Stimulated activated CD4-positive, alpha-beta T cell treated with anti-CD3 and anti-CD28 coated beads, Interleukin-4, amount 100 ng/mL, for 24 hours (primary cell): ENCODE data around the gene CTBS.
"Not testable (repeated sequence)": the region's sequence is repeated elsewhere in the genome, so short reads cannot be mapped to it uniquely, and the experiment has no call there.

Experiments used
- DNase-seq: peaks from one replicate; pipeline ENCODE4 v3.0.0-alpha.2; 2020

Gene CTBS, protein sequence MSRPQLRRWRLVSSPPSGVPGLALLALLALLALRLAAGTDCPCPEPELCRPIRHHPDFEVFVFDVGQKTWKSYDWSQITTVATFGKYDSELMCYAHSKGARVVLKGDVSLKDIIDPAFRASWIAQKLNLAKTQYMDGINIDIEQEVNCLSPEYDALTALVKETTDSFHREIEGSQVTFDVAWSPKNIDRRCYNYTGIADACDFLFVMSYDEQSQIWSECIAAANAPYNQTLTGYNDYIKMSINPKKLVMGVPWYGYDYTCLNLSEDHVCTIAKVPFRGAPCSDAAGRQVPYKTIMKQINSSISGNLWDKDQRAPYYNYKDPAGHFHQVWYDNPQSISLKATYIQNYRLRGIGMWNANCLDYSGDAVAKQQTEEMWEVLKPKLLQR

DNA sequence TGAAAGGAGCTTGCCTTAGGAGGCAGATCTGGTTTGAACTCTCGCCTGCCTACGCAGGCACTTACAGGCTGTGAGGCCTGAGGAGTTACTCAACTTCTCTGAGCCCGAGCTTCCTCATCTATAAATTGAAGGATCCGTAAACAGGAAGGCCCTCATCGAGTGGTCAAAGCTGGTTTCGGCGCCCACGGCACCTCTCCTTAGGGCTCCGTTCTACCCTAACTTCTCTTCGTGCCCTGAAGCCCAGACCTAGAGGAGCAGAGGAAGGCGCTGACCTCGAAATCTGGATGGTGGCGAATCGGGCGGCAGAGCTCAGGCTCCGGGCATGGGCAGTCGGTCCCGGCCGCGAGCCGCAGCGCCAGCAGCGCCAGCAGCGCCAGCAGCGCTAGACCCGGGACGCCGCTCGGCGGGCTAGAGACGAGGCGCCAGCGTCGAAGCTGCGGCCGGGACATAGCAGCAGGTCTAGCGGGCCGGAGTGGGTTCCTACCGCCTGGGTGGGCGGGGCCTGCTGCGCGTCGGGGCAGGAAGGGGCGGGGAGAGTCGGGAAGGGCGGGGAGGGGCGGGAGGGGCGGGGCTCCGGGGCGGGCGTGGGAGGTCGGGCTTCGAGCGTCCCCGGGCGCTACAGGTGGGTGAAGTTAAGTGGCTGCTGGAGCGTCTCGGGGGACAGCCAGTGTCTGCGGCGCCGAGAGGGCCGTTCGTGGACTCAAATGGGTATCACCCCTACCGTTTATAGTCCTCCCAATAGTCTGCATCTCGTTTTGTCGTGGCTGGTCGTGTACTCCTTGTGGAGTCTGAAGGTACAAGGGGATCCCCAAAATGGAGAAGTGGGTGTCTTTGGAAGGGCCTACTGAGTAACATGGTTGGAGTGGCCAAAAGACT lies at the start of gene CTBS:
CTBS (minus strand) TSS at position 474 of the 876 bp plus-strand sequence; CDS start at position 449, 25 bp downstream.
- peak; percentile 83 for DNase-seq

DNA sequence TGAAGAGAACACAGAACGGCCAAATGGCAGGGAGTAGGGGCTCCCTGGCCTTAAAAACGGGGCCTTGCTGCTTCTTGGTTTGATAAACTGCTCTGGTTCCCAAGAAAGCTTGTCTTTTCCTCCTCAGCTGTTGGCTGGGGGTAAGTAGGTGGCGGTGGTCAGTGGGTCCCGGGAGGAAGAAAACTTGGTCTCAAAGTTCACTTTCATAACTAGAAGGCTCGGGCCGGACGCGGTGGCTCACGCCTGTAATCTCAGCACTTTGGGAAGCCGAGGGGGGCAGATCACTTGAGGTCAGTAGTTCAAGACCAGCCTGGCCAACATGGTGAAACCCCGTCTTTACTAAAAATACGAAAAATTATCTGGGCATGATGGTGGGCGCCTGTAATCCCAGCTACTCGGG lies 47.3 kb upstream of the CTBS start:
- no peak for DNase-seq

DNA sequence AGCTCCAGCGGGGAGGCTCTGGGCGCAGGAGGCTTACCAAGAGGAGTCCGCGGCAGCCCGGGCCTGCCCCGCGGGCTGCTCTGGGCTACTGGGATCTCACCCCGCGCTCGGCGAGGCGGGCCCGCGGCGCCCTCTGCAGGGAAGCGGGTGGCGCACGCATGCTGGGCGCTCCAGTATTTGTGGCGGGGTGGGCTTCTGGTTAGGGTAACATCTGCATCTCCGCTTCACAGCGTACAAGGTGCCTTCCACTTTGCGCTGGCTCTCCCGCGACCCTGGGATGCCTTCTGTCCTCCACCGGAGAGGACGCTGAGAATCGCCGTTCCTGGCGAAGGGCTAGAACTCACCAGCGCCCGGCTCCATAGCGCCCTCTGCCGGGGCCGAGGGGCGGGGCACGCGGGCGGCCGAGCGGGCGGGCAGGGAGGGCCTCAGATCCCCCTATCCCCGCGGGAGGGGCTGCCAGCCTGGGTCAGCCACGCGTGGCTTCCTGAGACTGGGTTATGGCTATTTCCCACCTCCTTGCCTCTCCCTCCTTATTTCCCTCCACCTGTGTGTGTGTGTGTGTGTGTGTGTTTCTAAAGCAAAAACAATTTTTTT lies 46.6 kb upstream of the CTBS start:
- peak; percentile 76 for DNase-seq

DNA sequence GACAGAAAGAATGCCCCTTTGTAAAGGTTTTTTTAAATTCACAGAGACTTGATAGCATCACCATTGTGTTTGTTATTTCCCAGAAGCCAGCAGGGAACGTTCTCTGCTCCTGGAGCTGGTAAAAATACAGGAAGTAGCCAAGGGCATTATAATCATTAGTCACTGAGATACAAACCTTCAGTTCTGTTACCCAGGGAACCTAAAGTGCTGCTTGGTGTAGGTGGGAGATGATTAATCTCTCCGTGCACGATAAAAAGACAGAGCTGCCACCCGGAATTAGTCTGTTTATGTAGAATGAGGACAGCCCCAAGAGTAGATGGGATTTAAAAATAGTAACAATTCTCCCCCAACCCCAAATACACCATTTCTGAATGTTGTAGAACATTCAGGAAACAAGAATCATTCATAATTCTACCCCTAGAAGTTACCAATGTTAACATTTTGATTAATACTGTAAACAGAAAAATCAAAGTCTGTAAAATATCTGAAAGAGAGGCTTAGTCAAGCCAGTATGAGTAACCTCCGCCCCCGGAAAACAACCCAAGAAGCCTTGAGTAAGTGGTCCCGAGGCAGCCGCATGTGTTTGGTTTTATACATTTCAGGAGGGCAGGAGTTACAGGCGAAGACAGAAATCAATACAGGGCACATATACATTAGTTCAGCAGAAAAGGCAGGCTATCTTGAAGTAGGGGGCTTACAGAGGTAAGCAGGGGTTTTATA lies 45.3 kb upstream of the CTBS start:
- DNase-seq = peak; percentile 77

DNA sequence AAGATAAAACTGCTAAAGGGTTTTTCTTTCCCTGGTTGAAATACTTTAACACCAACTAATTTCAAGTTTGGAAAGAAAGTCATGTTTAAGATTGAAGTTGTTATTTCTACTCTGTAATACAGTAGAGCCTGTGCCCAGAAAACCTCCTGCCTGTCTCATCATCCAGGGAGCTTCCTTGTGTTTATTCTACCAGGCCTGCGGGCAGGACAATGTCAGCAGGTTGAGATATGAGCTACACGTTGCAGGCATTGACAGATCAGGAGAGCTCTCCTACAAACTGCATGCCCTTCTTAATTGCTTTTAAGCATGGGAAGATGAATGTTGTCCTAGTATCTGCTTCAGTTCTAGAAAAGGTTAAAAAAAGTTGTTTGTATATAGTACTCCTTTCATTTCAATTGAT lies 43.1 kb upstream of the CTBS start:
- DNase-seq = no peak

DNA sequence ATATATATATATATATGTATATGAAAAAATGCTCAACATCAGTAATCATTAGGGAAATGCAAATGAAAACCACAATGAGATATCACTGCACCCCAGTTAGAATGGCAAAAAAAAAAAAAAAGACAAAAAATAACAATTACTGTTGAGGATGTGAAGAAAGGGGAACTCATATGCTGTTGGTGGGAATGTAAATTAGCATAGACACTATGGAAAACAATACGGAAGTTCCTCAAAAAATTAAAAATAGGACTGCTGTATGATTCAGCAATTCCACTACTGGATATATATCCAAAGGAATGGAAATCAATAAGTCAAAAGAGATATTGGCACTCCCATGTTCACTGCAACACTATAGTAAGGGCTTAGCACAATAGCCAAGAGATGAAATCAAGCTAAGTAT lies 41.5 kb upstream of the CTBS start:
- no peak for DNase-seq

DNA sequence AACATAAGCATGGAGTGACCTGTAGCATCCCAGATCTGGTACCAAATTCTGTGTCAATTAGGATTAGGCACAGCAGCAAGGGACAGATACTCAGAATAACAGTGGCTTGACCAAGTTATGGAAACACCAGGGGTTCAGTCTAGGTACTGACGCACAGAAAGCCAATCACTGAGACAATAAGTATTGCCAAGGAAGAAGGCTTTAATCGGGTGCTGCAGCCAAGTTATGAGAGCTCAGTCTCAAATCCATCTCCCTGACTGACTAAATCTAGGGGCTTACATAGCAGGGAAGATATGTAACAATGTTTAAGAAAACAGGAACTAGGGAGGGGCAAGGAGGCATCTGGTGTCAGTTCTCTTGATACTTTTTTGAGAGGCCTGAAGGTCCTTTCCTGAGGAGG lies 39.6 kb upstream of the CTBS start:
- DNase-seq = no peak

DNA sequence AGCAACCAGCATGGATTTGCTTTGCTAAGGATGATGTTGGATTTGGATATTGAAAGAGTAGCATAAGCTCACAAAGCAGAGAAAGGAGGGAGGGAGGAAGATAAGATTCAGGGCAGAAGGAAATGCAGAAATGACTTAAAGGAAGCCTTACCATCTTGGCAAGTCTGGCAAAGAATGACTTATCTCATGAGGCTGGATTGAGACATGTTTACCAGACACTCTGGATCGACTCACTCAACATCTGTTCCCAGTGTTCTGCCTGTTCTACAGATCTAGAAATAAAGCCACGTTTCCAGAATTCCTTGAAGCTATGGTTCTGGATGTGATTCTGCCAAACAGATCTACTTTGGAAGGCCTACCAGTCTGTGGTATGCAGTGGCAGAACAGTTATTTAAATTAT lies 38.8 kb upstream of the CTBS start:
- no peak for DNase-seq

DNA sequence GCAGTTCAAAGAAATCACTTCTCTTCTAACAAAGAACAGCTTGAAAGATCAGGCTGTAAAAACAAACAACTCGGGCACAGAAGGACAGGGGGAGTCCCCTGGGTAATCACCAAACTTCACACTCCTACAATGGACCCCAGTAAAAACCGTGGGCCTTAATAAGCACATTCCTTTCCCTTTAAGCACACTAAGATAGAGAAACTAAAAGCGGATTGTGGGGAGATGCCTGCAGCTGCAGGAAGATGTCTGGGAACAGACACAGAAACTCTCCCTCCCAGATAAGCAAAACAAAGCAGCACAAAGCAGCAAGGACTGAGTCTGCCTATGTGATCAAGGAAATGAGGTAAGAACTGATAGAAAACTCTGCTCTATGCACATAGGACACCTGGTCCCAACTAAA lies 37.6 kb upstream of the CTBS start:
- no peak for DNase-seq

DNA sequence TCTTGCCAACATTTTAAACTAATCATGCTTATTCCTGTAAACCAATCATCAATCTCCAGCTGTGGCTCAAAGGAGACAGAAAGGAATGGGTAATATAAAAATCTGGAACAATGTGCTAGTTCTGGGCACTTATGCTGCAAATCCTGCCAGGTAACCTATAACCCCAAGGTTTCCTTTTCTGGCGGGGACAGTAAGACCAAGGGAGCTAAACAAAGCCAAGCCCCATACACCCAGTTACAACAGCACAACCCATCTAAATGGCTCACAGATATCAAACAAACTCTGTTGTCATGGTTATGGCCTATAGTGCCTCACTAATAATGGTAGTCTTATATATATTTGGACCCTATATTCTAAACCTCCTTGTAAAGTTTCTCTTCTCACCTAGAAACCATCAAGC lies 36.9 kb upstream of the CTBS start:
- DNase-seq = no peak

DNA sequence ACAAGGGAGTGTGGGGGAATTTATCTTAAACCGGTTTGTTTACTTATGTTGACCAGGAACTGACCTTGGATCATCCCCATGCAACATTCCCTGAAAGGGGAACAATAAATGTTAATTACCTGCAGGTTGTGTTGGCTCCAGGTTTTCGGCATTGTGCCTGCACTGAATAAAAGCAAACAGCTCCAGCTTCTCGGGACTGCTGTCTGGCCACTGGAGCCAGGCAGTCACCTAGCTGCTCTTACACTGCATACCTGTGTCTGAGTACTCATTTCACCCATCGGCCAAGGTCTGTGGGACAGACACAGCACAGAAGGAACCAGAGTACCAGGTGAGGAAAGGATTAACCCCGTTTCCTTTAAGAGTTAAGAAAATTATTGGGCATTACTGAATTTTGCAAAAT lies 32.7 kb upstream of the CTBS start:
- DNase-seq = no peak

DNA sequence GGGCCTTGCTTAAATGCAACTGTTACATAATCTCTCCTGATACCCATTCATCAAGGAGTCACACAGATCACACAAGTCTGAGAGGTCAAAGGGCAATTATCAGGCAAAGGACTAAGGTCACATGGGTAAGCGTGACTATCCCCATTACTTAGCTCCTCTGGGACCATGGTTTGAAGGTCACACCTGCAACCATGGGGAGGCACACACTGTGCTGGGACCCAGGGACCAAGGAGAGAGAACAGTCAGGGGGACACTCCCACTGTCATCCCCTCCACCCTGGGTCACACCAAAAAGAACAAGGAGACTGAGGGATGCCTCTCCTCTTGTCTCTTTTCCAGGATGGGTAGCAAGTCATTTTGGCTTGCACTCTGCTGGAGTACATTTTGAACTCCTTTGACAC lies 30.9 kb upstream of the CTBS start:
- no peak for DNase-seq

DNA sequence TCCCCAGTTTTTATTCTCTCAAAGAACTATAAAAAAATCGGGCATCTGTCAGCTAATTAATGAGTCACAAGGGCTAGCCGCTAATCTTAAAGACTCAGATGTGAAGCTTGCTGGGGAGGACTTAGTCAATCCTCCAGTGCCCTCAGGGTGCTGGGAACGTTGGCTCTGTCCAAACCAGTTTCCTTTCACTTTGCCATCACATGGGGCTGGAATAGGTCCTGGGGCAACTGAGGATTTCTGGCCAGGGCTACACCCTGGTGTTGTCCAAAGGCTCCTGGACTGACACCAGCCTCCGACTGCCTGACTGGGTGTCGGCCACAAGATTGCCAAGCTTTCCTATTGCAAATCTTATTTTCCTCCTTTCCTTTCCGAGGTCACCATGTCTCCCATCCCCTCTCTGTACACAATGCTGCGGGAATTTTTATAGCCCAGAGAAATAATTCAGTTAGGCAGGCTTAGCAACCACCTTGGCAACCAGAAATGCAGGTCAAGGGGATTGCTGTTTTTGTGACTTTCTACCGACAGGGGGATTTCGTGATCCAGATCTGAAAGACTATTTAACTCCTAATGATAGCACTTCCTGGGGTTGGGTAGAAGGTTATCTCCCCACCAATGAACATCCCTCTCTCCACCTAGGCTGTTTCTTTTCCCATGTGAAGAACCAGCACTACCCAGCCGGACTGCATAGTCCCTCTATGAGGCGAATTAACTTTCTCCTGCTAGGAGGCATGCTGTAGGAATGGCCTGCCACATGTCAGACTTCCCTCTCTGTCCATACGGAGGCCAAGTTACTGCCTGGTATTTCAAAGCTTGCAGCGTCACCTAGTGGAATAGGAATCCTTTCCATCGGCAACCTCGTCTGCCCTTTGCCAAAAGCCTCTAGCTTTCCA lies 29.9 kb upstream of the CTBS start:
- no peak for DNase-seq

DNA sequence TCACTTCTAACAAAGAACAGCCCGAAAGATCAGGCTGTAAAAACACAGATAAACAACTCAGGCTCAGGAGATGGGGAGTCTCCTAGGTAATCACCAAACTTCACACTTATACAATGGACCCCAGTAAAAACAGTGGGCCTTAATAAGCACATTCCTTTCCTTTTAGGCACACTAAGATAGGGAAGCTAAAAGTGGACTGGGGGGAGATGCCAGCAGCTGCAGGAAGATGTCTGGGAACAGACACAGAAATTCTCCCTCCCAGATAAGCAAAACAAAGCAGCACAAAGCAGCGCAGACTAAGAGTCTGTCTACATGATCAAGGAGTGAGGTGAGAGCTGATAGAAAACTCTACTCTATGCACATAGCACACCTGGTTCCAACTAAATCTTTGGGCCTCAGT lies 29.0 kb upstream of the CTBS start:
- no peak for DNase-seq

DNA sequence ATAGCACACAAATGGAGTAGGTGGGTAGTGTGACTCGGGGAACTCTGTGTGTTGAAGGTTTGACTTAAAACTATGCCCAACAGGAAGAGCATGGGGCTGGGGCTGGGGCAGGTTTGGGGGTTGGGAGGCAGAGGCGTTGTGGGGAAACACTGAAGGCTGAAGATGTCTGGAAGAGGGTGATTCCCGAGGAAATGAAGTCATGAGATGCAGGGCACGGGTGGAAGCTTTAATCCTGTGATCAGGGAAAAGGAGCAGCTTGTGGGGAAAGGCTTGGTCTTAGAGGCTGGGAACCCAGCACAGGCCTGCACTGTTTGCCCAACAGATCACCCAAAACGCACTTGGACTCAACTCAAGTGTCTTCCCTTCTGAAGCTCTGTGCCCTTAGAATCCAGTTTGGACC lies 26.6 kb upstream of the CTBS start:
- DNase-seq = no peak

DNA sequence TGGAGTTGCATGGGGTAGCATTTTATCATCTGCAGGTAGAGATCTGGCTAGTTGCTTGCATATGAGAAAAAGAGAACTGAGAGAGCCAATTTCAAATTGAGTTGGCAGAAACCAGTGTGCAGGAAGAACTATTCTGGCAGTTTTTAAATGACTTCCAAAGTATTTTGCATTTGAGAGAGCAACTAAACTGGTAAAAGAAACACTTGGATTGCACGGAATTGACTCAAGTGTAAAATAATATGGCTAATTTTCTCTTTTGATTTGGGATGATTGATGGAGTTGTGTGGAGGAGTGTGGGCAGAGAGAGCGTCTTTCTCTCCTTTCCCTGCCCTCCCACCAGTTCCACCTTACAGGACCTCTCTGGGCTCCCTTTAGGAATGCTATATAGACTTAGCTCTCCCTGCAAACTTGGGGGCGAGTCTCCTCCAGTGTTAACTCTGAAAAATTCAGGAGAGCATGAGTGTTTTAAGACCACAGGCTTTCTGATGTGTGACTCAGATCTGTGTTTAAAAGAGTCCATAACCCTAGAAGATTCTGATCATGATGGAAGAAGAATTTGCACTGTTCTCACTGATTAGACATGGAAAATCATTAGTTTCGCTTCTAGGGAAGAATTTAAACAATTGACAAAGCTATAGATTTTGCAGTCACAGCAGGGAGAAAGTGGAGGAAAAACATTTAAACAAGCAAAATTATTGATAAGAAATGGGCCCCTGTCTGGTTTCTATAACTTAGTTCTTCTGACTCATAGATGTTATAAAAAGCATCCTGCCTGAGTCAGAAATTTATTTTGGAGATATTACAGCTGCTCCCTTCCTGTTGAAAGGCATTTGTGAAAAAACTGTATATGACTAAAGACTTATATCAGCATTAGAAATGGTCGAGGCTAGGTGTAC lies 24.9 kb upstream of the CTBS start:
- DNase-seq = peak; percentile 13

DNA sequence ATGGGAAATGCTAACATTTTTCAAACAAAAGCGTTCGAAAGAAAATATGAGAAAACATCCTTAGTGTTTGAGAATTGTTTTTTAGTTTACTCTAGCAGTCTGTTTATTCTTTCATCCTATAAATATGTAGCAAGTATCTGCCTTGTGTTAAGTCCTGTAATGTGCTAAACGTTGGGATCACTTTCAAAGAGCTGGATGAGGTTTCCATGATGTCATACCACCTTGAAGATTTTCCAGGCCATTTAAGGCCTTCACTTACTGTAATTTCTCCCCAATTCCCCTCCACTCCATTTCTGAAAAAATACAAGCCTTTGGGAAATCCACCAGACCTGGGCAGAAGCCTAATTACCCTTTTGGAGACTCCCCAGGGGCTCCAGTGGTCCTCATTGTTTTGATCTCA lies 24.2 kb upstream of the CTBS start:
- DNase-seq = no peak

DNA sequence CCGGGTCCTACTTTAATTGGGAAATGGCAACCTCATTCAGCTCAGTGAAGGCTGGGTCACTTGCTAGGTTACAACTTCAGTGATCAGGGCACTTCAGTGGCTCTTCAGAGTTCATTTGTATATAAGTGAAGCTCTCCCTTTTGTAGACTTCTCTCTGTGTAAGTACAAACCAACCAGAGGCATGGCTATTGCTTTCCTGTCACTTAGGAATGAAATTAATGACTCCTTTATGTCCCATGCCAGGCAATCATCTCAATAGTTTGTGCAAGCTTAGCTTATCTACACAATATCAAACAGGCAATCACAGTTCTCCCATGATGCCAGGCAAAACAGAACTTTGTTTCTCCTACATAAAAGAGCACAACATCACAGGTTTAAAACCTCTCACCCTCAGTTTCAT lies 22.8 kb upstream of the CTBS start:
- DNase-seq = no peak

DNA sequence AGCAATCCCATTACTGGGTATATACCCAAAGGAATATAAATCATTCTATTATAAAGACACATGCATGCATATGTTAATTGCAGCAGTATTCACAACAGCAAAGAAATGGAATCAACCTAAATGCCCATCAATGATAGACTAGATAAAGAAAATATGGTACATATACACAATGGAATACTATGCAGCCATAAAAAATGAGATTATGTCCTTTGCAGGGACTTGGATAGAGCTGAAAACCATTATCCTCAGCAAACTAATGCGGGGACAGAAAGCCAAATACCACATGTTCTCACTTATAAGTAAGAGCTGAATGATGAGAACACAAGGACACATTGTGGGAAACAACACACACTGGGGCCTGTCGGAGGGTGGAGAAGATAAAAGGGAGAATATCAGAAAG lies 20.7 kb upstream of the CTBS start:
- DNase-seq = not testable (repeated sequence)

DNA sequence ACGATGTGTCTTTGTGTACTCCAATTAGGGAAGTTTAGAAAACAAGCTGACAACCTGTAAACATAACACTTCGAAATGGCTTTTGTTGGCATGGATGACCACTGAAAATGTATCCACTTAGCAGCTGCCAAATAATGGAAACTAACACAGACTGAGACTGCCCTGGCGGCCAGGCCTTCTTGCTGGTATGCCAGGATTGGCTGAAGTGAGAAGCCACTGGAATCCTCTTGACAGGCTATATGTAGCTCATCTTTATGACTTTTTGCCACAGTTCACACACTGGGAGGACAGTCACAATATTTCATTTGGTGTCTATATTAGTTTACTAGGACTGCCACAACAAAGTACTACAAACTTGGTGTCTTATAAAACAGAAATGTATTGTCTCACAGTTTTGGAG lies 12.9 kb upstream of the CTBS start:
- no peak for DNase-seq

DNA sequence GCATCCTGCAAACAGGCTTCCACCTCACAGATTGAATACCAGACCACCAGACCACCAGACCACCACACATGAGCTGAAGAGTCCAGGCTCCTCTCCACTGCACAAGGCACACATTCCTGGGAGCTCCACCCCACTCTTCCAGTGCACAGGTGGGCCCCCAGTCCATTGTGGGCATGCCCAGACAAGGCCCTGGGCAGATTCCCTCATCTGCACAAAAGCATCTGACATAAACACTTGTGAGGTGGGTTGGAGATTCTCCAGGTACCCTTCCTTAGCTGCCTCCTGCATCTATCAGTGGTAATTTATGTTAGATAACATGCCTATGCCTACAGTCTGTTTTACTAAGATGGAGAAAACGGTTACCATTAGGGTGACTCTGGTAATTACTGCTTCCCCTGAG lies 11.6 kb upstream of the CTBS start:
- DNase-seq = no peak
